Muscle layer of duodenum (tissue), 2 donors: ENCODE results near the gene PBX3.

Source experiments
- H3K27ac ChIP-seq: one replicate; pipeline ENCODE4 v1.7.0; 2013; ENCODE audit warnings: mild to moderate bottlenecking, low read length
- H3K27me3 ChIP-seq: one replicate; pipeline ENCODE4 v1.7.0; 2013; ENCODE audit warnings: low read depth, mild to moderate bottlenecking, control low read depth, low read length
- H3K36me3 ChIP-seq, 2 donors: one replicate each; pipeline ENCODE4 v1.7.0; 2013; ENCODE audit warnings: low read length in 2 of 2, control low read depth in 1 of 2, mild to moderate bottlenecking in 1 of 2; ENCODE audit not compliant: insufficient read depth in 2 of 2, control insufficient read depth in 1 of 2
- H3K4me1 ChIP-seq, 2 donors: one replicate each; pipeline ENCODE4 v1.7.0; 2013; ENCODE audit warnings: low read length in 2 of 2, mild to moderate bottlenecking in 2 of 2, control low read depth in 1 of 2, moderate library complexity in 1 of 2; ENCODE audit not compliant: insufficient read depth in 2 of 2, control insufficient read depth in 1 of 2
- H3K4me3 ChIP-seq, 2 donors: one replicate each; pipeline ENCODE4 v1.7.0; 2013; ENCODE audit warnings: low read length in 2 of 2, low read depth in 1 of 2, mild to moderate bottlenecking in 1 of 2
- H3K9me3 ChIP-seq, 2 donors: one replicate each; pipeline ENCODE4 v1.7.0; 2013; ENCODE audit warnings: low read length in 2 of 2, control low read depth in 1 of 2, mild to moderate bottlenecking in 1 of 2; ENCODE audit not compliant: control insufficient read depth in 1 of 2
- donor health status: healthy.

Gene PBX3

DNA sequence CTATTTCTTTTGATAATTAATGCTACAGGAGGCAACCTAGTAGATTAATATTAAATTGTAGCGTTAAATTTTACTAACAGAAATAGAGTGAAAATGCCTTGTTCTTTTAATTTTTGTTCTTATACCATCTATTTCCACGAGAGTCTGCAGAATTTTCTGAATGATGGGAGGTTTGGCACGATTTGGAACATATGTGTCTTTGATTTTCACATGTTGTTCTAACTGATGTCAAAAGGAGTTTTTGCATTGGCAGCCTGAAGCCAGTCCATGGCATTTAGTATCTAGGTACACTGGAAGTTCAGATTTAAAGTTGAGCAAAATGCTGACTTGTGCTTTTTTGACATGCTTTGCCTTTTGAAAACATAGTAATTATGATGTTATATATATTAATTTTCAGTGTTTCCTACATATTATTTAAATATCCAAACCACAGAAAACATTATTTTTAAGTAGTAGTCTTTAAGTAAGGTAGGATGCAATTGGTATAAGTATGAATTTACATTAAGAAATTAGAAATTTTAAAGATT is 103.0 kb downstream of the PBX3 start:
- Histone ChIP-seq H3K9me3 (no peaks in the 10 kb centered on the region), H3K27me3 (no peaks in the 10 kb centered on the region), H3K36me3 (no peaks in the 10 kb centered on the region), H3K4me3 (no peak overlapping the region), H3K27ac (no peak overlapping the region), H3K4me1 (peaks cover 0 to 23% of the 10 kb centered on the region in 2 donors)

GRCh38 chr9:125850763-125851162 is 103.6 kb downstream of the PBX3 start:
- no peaks in the 10 kb centered on the region for H3K36me3 ChIP-seq
- H3K4me1 ChIP-seq, result peaks cover 0 to 23% of the 10 kb centered on the region in 2 donors
- no peak overlapping the region for H3K4me3 ChIP-seq
- H3K9me3 ChIP-seq, result no peaks in the 10 kb centered on the region
- no peak overlapping the region for H3K27ac ChIP-seq
- H3K27me3 ChIP-seq, result no peaks in the 10 kb centered on the region

- H3K27me3 ChIP-seq, result no peaks in the 10 kb centered on the region
- H3K4me1 ChIP-seq, result peaks cover 0 to 23% of the 10 kb centered on the region in 2 donors
- H3K9me3 ChIP-seq, result no peaks in the 10 kb centered on the region
- no peak overlapping the region for H3K4me3 ChIP-seq
- H3K27ac ChIP-seq, result no peak overlapping the region
- H3K36me3 ChIP-seq, result no peaks in the 10 kb centered on the region
Observed at GRCh38 chr9:125851979-125852378, 104.8 kb downstream of the PBX3 start.

DNA sequence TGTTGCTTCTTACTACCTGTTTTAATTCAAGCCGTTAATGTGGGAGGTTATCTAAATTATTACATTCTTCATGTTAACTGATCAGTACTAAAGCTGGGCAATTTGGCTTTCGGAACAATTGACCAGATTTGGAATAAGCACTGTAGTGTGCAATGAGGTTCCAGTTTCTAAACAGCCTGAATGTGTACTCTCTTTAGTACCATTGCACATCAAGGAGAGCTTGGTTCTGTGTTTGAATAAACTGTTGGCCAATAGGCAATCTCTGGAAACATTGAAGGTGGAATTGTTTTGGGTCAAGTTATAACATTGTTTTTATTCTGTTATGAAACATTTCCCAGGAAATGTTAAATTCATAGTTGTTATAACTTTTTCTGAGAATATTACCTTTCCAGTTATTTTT is 105.2 kb downstream of the PBX3 start:
- no peak overlapping the region for H3K4me3 ChIP-seq
- H3K9me3 ChIP-seq, result no peaks in the 10 kb centered on the region
- H3K27ac ChIP-seq, result no peak overlapping the region
- no peaks in the 10 kb centered on the region for H3K36me3 ChIP-seq
- H3K4me1 ChIP-seq, result peaks cover 0 to 23% of the 10 kb centered on the region in 2 donors
- no peaks in the 10 kb centered on the region for H3K27me3 ChIP-seq

GRCh38 chr9:125854553-125855275 is 107.5 kb downstream of the PBX3 start:
- Histone ChIP-seq H3K27me3 (no peaks in the 10 kb centered on the region), H3K4me1 (peaks cover 0 to 23% of the 10 kb centered on the region in 2 donors), H3K27ac (no peak overlapping the region), H3K9me3 (no peaks in the 10 kb centered on the region), H3K4me3 (no peak overlapping the region), H3K36me3 (no peaks in the 10 kb centered on the region)

GRCh38 chr9:125856331-125856730 is 109.2 kb downstream of the PBX3 start:
- H3K9me3 ChIP-seq, result no peaks in the 10 kb centered on the region
- no peak overlapping the region for H3K27ac ChIP-seq
- H3K4me3 ChIP-seq, result no peak overlapping the region
- peaks cover 0 to 15% of the 10 kb centered on the region in 2 donors for H3K4me1 ChIP-seq
- no peaks in the 10 kb centered on the region for H3K27me3 ChIP-seq
- no peaks in the 10 kb centered on the region for H3K36me3 ChIP-seq

DNA sequence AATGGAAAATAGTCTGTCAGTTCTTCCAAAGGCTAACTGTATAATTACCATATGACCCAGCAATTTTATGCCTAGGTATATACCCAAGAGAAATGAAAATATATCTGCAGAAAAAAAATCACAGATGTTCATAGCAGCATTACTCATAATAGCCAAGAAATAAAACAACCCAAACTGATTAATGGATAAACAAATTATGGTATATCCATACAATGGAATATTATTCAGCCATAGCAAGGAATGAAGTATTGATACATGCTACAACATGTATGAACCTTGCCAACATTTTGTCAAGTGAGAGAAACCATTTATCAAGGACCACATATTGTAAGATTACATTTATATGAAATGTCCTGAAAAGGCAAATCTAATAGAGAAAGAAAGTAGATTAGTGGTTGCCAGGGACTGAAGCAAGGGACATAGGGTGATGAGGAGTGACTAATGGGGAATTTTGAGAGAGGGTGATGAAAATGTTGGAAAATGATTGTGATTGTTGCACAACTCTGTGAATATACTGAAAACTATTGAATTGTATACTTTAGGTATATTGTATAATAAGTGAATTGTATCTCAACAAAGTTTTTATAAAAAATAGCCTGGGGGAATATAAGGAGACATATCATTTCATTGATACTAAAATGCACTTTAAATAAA is 114.4 kb downstream of the PBX3 start:
- H3K36me3 ChIP-seq, result no peaks in the 10 kb centered on the region
- no peak overlapping the region for H3K4me3 ChIP-seq
- no peak overlapping the region for H3K27ac ChIP-seq
- H3K4me1 ChIP-seq, result no peaks in the 10 kb centered on the region
- H3K9me3 ChIP-seq, result no peaks in the 10 kb centered on the region
- no peaks in the 10 kb centered on the region for H3K27me3 ChIP-seq

DNA sequence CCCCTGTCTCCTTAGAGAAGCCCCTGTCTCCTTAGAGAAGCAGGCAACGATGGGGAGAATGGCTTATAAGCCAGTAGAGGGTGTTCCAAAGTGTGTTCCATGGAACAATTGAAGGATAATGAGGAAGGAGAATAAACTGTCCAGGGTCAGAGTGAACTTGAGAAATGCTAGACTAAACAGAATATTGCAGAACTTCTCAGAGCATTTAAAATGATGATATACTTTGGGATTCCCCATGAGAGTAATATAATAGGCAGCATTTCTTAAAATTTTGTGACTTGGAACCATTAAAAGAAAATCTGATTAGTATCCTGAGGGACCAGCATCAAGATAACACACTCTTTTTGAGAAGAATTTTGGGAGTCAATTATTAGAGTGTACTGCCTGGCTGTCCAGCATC is 116.8 kb downstream of the PBX3 start:
- Histone ChIP-seq H3K4me1 (peaks cover 0 to 7% of the 10 kb centered on the region in 2 donors), H3K27me3 (no peaks in the 10 kb centered on the region), H3K4me3 (no peak overlapping the region), H3K36me3 (no peaks in the 10 kb centered on the region), H3K27ac (no peak overlapping the region), H3K9me3 (no peaks in the 10 kb centered on the region)

GRCh38 chr9:125867751-125868415 is 120.7 kb downstream of the PBX3 start:
- Histone ChIP-seq H3K27me3 (no peaks in the 10 kb centered on the region), H3K4me1 (peaks cover 0 to 7% of the 10 kb centered on the region in 2 donors), H3K27ac (no peak overlapping the region), H3K4me3 (no peak overlapping the region), H3K9me3 (no peaks in the 10 kb centered on the region), H3K36me3 (no peaks in the 10 kb centered on the region)

DNA sequence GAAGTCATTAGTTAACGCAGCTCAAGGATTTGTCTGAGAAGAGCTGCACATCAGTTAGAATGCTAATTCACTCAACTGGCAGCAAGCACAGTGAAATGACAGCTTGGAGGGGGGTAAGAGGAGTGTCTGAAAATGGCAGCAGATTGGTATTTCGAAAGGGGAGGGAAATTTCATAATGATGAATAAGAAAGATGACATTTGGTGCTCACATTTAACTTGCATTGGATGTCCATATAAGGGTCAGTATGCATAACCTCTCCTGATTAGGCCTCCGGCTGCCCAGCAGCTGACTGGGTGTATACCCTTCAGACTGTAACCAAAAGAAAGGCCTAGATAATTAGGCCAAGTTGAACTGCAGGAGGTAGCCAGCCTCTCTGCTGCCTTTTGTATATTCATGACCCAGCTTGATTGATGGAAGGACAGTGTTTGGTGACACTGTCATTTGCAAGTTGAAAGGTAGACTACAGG is 131.0 kb downstream of the PBX3 start:
- Histone ChIP-seq H3K4me1 (peaks cover 0 to 3% of the 10 kb centered on the region in 2 donors), H3K9me3 (no peaks in the 10 kb centered on the region), H3K27me3 (no peaks in the 10 kb centered on the region), H3K4me3 (no peak overlapping the region), H3K27ac (peak overlapping the region; percentile 64), H3K36me3 (no peaks in the 10 kb centered on the region)

- Histone ChIP-seq H3K27ac (no peak overlapping the region), H3K4me1 (peaks cover 0 to 14% of the 10 kb centered on the region in 2 donors), H3K27me3 (no peaks in the 10 kb centered on the region), H3K36me3 (no peaks in the 10 kb centered on the region), H3K4me3 (no peak overlapping the region), H3K9me3 (no peaks in the 10 kb centered on the region)
Observed at GRCh38 chr9:125881042-125881441, 133.9 kb downstream of the PBX3 start.
